Gastrocnemius medialis (tissue), 4 donors: ENCODE results near the gene MYL5.

Source experiments
- CTCF ChIP-seq, 5 experiments: fragments of 450-650 bp in 3 of 5; fragments of 200-600 bp in 2 of 5; sonication (generic) in 2 of 5; IDR thresholded peaks in 4 of 5; conservative IDR thresholded peaks in 1 of 5; 1 replicate in 4 of 5; 2 replicates in 1 of 5; pipeline ENCODE4 v1.5.1; 2016 to 2019; ENCODE audit warnings: antibody characterized with exemption in 5 of 5, mild to moderate bottlenecking in 3 of 5, moderate library complexity in 3 of 5
- POLR2A ChIP-seq, 2 donors: fragments of 450-650 bp; IDR thresholded peaks; one replicate each; pipeline ENCODE4 v1.6.1; 2017; ENCODE audit warnings: antibody characterized with exemption in 2 of 2, mild to moderate bottlenecking in 2 of 2, moderate library complexity in 2 of 2

- TF ChIP-seq CTCF (IDR thresholded peaks at IDR 0.05 in 4 of 5, conservative IDR thresholded peaks at IDR 0.05 in 1 of 5) = no peak
- no peak for TF ChIP-seq POLR2A (IDR thresholded peaks at IDR 0.05)
Measured at GRCh38 chr4:677431-678293, 3.3 kb downstream of the MYL5 start.
